GM04504 (cell line): ENCODE measurements around the gene CUZD1.

Experiments used
- DNase-seq: peaks from one replicate; pipeline ENCODE4 v3.0.0-alpha.2; 2012; ENCODE audit warnings: low read depth

The CUZD1 gene

DNA sequence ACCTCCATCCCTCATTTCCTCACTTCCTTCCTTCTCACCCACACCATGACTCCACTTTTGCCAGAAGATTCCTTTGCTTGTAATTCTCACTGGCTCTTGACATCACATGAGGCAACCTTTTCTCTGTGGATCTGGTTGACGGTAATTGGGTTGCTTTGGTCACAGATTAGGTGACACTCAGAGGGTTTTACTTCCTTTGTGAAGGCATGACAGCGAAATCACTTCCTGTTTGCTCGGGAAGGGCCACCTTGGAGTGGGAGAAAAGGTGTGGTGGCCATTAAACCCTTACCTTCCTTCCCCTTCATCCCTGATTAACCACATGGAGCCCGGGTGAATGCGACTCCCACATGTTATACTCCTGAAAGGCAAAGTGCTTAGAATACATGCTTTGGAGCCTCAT, 30.2 kb downstream of the CUZD1 start:
- DNase-seq: no peak

DNA sequence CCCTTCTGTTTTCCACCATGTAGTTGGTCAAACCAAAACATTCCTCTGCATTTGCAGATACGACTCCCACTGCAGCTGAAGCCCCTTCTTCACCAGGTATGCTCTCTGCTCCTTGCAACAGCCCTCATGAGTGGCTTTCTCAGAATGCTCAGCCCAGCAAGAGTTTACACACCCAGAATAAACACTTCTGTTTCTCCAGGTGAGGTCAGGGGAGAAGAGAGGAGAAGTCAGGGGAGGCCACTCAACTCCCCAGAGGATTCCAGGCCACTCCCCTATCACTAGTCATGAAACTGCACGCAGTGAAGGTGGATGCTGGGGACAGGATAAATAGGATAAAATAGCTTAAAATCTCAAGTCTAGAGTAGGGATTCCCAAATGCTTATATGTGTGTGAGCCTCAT, 31.2 kb downstream of the CUZD1 start:
- DNase-seq: no peak

DNA sequence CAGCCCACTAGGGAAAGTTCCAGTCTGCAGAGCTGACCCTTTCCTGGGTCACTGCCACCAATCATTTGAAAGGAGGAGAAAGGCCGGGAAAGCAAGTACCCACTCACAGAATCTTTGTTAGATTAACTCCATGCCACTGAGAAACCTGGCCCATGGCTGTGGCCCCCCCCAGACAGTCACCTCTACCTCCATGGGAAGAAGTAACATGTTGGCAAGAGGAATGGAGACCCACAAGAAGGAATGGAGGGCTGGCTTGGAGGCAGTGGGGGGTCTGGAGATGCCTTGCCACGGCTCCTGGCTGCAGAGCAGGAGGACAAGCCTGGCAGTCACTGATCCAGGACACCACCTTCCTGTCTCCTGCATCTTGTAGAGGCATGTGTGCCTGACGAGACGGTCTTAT, 32.9 kb downstream of the CUZD1 start:
- DNase-seq: no peak

DNA sequence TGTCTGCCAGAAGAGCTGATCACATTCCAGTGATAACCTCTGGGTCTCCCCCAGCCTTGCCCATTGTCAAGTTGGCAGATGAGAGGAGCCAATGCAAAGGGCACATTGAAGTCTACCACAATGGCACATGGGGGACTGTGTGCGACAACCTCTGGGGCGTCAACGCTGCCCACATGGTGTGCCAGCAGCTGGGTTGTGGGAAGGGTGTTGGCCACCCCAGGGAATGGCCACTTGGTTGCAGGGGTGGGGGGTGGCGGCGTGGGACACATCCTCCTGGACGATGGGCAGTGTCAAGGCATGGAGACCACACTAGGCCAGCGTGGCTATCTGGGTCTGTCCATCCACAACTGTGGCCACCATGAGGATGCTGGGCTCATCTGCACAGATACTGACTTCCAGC, 43.4 kb downstream of the CUZD1 start:
- DNase-seq: no peak

DNA sequence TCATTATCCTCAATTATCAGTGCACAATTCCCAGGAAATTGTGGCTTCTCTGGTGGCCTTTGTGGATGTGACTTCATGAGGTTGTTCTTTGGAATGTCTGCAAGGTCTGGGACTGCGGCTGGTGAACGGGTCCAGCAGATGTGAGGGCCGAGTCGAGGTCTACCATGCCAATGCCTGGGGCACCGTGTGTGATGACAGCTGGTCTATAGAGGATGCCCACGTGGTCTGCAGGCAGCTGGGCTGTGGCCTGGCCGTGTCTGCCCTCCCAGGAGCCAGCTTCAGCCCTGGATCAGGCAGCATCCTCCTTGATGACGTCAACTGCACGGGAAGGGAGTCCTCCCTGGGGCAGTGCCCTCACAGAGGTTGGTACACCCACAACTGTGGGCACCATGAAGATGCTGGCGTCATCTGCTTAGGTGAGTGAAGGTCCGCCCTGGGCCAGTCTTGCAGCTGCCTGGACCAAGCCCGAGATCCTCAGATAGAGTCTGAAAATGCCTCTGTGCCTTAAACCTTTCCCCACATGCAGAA, 46.9 kb downstream of the CUZD1 start:
- DNase-seq: no peak

DNA sequence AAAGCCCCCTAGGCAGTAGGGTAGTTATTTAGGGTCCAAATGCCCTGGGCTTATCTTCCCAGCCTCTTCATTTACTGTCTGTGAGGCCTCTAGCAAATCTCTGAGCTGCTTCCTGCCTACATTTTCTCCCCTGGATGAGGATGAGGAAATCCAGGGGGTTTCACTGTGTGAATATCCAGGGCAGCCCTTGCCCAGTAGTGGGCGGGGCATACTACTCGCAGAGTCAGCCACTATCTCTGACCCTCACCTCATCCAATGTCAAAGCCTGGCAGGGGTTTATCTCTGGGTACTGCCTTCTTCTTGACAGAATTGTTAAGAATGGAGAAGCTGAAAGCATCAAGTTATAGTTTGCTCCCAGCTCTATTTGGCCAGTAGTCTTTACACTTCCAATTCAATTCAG, 48.9 kb downstream of the CUZD1 start:
- no peak for DNase-seq

DNA sequence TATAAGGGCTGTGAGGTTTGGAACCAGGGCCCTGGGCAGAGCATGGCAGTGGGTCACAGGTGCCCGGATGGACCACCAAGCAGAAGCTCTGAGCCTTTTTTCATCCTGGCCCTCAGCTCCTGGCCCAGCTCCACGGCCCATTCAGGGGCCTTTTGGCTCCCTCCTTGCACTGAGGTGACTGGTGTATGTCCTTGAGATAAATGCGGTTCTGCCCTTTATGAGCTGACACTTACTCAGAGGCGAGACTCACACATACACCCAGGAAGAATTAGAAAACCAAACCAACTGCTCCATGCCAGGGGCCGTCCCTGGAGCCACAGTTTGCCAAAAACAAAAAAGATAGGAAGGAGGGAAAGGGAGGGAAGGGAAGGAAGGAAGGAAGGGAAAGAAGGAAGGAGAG, 49.7 kb downstream of the CUZD1 start:
- DNase-seq: no peak

DNA sequence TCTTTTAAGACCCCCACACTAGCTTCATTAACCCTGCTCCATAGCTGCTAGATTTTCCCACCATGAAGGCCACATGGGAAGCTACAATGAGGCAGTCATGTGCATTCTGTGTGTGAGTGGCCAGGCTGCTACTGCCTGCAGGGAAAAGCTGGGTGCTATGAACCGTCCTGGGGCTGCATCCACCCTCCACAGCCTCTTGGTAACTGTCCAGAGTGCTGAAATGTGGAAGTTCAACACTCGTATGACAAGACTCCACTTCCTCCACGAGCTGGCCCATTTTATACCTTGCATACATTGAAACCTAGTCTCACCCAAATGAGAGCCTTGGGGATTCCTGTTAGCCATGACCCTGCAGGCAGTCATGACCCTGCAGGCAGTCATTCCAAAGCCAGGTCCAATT, 59.4 kb downstream of the CUZD1 start:
- peak; percentile 0 for DNase-seq

DNA sequence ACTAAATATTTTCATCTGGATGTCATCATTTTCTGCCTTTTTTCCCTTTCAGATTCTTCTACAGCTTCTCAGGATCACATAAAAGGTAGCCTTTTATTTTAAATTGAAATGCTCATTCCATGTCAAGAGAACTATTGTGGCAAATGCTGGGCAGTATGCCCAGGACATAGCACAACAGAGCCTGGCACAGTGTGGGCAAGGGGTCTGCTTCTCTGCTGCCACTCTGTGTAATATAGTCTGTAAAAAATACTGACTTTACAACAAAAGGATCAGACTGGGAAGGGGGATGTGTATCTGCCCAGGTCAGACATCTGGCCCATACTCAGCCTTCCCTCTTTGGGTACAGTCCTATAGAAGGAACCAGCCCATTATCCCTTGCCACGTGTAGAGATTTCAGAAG, 62.7 kb downstream of the CUZD1 start:
- no peak for DNase-seq
